Colonic mucosa (tissue), 4 donors: Measurements from ENCODE around the gene CHKB. TPM values are rescaled to one million over a fixed set of nuclear protein-coding genes. Genes with fewer than 3 reads are reported as not detected.

Experiments used
- DNase-seq: peaks from one replicate; pipeline ENCODE4 v3.0.0-alpha.2; 2020
- H3K27ac ChIP-seq: fragments of 200-600 bp; one replicate; pipeline ENCODE4 v1.8.0; 2021
- H3K27me3 ChIP-seq: fragments of 200-600 bp; one replicate; pipeline ENCODE4 v1.8.0; 2021
- H3K36me3 ChIP-seq: fragments of 200-600 bp; one replicate; pipeline ENCODE4 v1.8.0; 2021
- H3K4me1 ChIP-seq: fragments of 200-600 bp; one replicate; pipeline ENCODE4 v1.8.0; 2021; ENCODE audit warnings: mild to moderate bottlenecking
- H3K4me3 ChIP-seq: fragments of 200-600 bp; one replicate; pipeline ENCODE4 v1.8.0; 2021
- H3K9ac ChIP-seq, 2 donors: one replicate each; pipeline ENCODE4 v1.7.0; 2013; ENCODE audit warnings: control low read depth in 2 of 2, low read depth in 2 of 2, low read length in 2 of 2
- H3K9me3 ChIP-seq: fragments of 200-600 bp; one replicate; pipeline ENCODE4 v1.8.0; 2021
- intact Hi-C: fragments of 100-400 bp; cut with DNase I; formaldehyde crosslinking; loops from one replicate; pipeline ENCODE4 v1.14.1; 2022
- total RNA-seq, 2 donors: library from RNA; stranded (reverse); fragmentation: NEBNext Ultra II Directional in 1 of 2; extraction: Animal tissue kit (Norgen Biotek cat#: 25700) in 1 of 2; gene quantifications; one replicate each; pipeline ENCODE4 v1.2.1, GENCODE V29; 2021
- TF ChIP-seq, protein P1 (sequence below): fragments of 200-600 bp; IDR thresholded peaks from one replicate; pipeline ENCODE4 v1.8.0; 2022; ENCODE audit warnings: antibody characterized with exemption, mild to moderate bottlenecking
- donor health status: healthy.
- donor health status: DM: no; HTN: no; CAD: no.
- donor health status: DM: no; HTN: no; CAD: no.

The CHKB gene
- total RNA-seq, 2 donors from 2014 or later: 52.6 to 89.7 TPM

DNA sequence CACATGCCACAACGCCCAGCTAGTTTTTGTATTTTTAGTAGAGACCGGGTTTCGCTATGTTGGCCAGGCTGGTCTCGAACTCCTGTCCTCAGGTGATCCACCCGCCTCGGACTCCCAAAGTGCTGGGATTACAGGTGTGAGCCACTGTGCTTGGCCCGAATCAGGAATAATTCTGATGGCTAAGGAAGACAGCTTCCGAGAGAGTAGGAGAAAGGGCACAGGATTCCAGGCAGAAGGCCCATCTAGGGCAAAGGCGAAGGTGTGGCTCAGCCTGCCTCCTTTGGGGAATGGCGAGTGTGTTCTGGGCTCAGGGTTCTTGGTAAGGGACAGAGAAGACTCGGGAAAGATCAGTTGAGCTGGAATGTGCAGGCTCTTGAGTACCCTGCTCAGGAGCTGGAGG is 18.4 kb downstream of the CHKB start:
- no peaks in the 10 kb centered on the region for H3K36me3 ChIP-seq
- peaks cover 6% of the 10 kb centered on the region for H3K4me1 ChIP-seq
- no peaks in the 10 kb centered on the region for H3K9me3 ChIP-seq
- TF ChIP-seq, protein P1, sequence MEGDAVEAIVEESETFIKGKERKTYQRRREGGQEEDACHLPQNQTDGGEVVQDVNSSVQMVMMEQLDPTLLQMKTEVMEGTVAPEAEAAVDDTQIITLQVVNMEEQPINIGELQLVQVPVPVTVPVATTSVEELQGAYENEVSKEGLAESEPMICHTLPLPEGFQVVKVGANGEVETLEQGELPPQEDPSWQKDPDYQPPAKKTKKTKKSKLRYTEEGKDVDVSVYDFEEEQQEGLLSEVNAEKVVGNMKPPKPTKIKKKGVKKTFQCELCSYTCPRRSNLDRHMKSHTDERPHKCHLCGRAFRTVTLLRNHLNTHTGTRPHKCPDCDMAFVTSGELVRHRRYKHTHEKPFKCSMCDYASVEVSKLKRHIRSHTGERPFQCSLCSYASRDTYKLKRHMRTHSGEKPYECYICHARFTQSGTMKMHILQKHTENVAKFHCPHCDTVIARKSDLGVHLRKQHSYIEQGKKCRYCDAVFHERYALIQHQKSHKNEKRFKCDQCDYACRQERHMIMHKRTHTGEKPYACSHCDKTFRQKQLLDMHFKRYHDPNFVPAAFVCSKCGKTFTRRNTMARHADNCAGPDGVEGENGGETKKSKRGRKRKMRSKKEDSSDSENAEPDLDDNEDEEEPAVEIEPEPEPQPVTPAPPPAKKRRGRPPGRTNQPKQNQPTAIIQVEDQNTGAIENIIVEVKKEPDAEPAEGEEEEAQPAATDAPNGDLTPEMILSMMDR: no peak
- H3K27ac ChIP-seq: peak overlapping the region; percentile 73
- DNase-seq: peak; percentile 56
- H3K4me3 ChIP-seq: no peak overlapping the region
- no peaks in the 10 kb centered on the region for H3K27me3 ChIP-seq
- intact Hi-C loops: loop anchor here (5.0 to 10.0 kb wide), 2 partner anchors 42 to 51 kb away; no protein-coding TSS in a partner anchor
- peak overlapping the region in 1 of 2 donors; percentile 99 for H3K9ac ChIP-seq

DNA sequence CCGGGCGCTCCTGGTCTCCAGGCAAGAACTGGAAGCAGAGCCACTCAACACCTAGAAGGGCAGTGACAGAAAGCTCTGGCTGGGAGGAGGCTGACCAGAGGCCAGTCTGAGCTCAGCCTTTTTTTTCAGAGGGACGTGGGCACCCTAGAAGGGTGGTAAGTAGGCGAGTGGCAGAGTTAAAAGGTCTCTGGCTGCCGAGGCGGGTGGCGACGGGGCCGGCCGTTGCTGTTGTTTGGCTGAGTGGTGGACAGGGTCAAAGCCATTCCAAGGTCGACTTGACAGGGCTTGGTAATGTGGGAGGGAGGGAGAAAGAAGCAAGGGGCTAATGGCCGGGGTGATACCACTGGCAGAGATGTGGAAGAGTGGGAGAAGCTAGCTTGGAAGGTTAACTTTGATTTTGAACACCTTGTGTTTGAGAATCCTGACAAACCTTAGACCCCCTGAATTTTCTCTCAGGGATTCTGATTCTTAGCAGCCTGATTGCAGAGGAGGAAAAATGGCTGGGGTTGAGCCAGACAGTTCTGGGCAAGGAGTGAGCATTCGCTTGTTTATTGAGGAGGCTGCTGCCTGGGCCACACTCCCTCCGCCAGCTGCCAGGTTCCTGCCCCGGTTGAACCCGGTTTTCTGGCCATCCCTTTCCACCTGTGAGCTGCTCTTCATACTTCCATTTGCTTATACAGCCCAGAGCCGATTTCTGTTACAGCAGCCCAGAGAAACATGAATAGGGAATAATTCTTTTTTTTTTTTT is 19.1 kb downstream of the CHKB start:
- peak overlapping the region; percentile 73 for H3K27ac ChIP-seq
- peaks cover 6% of the 10 kb centered on the region for H3K4me1 ChIP-seq
- H3K9me3 ChIP-seq: no peaks in the 10 kb centered on the region
- intact Hi-C loops: loop anchor here (5.0 to 10.0 kb wide), 2 partner anchors 41 to 51 kb away; no protein-coding TSS in a partner anchor
- no peaks in the 10 kb centered on the region for H3K27me3 ChIP-seq
- peak overlapping the region; percentile 42 for H3K4me3 ChIP-seq
- TF ChIP-seq, protein P1: no peak
- H3K36me3 ChIP-seq: no peaks in the 10 kb centered on the region
- peak overlapping the region; percentile 72 to 99 for H3K9ac ChIP-seq
- DNase-seq: no peak

DNA sequence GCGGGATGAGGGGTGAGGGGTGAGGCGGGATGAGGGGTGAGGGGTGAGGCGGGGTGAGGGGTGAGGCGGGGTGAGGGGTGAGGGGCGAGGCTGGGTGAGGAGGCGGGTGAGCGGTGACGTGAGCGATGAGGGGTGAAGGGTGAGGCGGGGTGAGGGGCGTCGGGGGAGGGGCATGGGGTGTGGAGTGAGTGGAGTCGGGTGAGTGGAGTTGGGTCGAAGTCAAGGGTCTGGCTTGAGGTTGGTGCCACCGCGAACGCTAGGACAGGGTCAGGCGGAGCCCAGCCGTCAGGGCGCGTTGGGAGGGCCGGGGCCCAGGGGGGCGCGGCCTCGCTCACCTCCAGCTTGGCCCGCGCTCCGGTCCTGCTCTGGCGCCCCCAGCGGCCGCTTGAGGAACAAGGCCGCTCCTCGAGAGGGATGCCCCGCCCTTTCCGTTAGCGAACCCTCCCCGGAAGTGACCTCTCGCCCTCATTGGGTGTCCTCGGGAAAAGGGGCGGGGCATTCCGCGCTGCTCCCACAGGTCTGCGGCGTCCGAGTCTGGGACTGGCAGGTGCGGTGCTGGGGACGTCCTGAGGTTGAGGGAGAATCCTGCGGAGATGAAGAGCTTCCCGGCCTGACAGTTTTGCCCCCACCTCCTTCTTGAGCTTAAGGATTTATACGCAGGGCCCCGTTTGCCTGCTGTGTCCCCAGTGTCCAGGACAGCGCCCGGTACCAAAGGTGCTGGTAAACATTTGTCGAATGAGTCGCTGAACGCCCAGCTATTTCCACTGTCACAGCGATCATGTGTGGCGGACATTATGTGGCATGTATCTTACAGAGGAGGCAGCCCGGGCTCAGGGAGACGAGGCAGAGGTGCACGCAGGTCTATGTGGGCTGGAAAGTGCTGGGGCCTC is 19.9 kb downstream of the CHKB start, which contains the start of gene SYCE3:
SYCE3 (minus strand) TSS at position 397 of the 890 bp plus-strand sequence. CDS start 6,514 bp downstream, outside the sequence.
- intact Hi-C loops: loop anchor here (5.0 to 10.0 kb wide), 2 partner anchors 40 to 52 kb away; no protein-coding TSS in a partner anchor
- no peaks in the 10 kb centered on the region for H3K27me3 ChIP-seq

DNA sequence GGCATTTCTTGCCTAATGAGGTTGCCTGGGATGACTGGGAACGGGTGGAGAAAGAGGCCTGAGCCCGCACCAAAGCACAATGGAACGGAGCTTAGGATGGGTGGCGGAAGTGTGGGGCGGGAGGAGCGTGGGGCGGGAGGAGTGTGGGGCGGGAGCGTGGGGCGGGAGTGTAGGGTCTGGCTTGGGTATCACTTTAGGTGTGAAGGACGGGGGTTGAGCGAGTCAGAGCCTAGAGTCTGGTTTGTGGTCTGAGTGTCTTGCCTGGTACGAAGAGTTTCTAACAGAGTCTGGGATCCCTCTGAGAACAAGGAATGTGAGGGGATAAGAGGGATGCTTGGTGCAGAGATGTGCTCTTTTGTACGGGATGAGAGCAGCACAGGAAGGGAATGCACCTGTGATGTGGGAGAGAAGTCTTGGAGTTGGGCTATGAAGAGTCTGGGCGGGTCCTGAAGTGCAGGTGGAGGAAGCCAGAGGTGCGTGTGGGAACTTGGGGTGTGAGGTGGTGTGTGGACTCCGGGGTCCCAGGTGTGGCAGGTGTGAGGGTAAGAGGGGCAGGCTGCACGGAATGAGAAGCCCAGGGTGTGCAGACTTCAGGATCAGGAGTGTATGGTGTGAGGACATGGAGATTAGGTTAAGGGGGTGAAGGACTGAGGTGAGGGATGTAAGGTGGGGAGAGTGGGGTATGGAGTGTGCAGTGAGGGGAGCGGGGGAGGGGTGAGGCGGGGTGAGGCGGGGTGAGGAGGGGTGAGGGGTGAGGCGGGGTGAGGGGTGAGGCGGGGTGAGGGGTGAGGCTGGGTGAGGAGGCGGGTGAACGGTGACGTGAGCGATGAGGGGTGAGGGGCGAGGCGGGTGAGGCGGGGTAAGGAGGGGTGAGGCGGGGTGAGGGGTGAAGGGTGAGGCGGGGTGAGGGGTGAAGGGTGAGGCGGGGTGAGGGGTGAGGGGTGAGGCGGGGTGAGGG is 21.0 kb downstream of the CHKB start:
- intact Hi-C loops: loop anchor here (5.0 to 10.0 kb wide), 2 partner anchors 39 to 53 kb away; no protein-coding TSS in a partner anchor
- H3K27ac ChIP-seq: no peak overlapping the region
- no peak overlapping the region for H3K4me3 ChIP-seq
- H3K9me3 ChIP-seq: no peaks in the 10 kb centered on the region
- no peak for DNase-seq
- no peaks in the 10 kb centered on the region for H3K27me3 ChIP-seq
- TF ChIP-seq, protein P1: no peak
- H3K9ac ChIP-seq: no peak overlapping the region
- no peaks in the 10 kb centered on the region for H3K36me3 ChIP-seq
- peaks cover 6% of the 10 kb centered on the region for H3K4me1 ChIP-seq

More for the DNA sequence above, 19.9 kb downstream of the CHKB start, which contains the start of gene SYCE3:
- H3K36me3 ChIP-seq: no peaks in the 10 kb centered on the region
- peak within 1 kb of the TSS; percentile 72 to 99 for H3K9ac ChIP-seq
- peaks cover 6% of the 10 kb centered on the region for H3K4me1 ChIP-seq
- H3K27ac ChIP-seq: peak within 1 kb of the TSS; percentile 73
- no peaks in the 10 kb centered on the region for H3K9me3 ChIP-seq
- peak; percentile 99 for DNase-seq
- peak within 1 kb of the TSS; percentile 42 for H3K4me3 ChIP-seq
- TF ChIP-seq, protein P1: peak; percentile 96
